ENCODE results near the gene LTA. TPM values are rescaled to one million over a fixed set of nuclear protein-coding genes. Genes with fewer than 3 reads are reported as not detected.

LTA gene
- total and polyA plus RNA-seq, 2 donors (not counting 3 experiments of a cell fraction or from before 2014, with no cell fraction given): 0.46 TPM; not detected in 1

GRCh38 chr6:31547727-31548543, 24.2 kb upstream of the LTA start:
- dilution Hi-C loops (cut with MboI; ENCODE audit: extremely low pct_ligation_motif_present, low sequenced_read_pairs): no loop called here
- Histone ChIP-seq H2AFZ (ENCODE audit: low read depth, low read length) (peak overlapping the region; percentile 34), H3K9me1 (replicated peaks; ENCODE audit: control insufficient read depth, extremely low read depth, insufficient read depth, low read length) (no peaks in the 10 kb centered on the region), H3K4me3 (replicated peaks in 1 of 3; ENCODE audit: insufficient read depth in 1 of 3, low read depth in 1 of 3, low read length in 3 of 3) (peak overlapping the region; percentile 22 to 55 (median 34)), H3K36me3 (ENCODE audit: control insufficient read depth in 2 of 2, extremely low read depth in 1 of 2, insufficient read depth in 2 of 2, low read length in 2 of 2) (no peaks in the 10 kb centered on the region), H3K4me1 (ENCODE audit: control insufficient read depth, extremely low read depth, insufficient read depth, low read length) (peaks cover 17% of the 10 kb centered on the region), H4K20me1 (replicated peaks; ENCODE audit: control insufficient read depth, extremely low read depth, insufficient read depth, low read length) (no peaks in the 10 kb centered on the region), H3K9me3 (replicated peaks; ENCODE audit: control insufficient read depth, insufficient read depth, low read length) (no peaks in the 10 kb centered on the region), H3K27me3 (ENCODE audit: control insufficient read depth in 2 of 2, insufficient read depth in 2 of 2, low read length in 2 of 2) (no peaks in the 10 kb centered on the region), H3K4me2 (ENCODE audit: insufficient read depth, low read length) (peak overlapping the region; percentile 87), H3K9ac (replicated peaks; ENCODE audit: extremely low read depth, insufficient read depth, low read length) (peak overlapping the region; percentile 96), H3K79me2 (ENCODE audit: control insufficient read depth, insufficient read depth, low read length) (peaks cover 7% of the 10 kb centered on the region), H3K27ac (ENCODE audit: insufficient read depth, low read depth, low read length) (peak overlapping the region; percentile 87)
- BruUV-seq (replicated peaks): TSS peak; percentile 64
- intact Hi-C loops (cut with micrococcal nuclease): loop anchor here (1.0 to 10.0 kb wide), 10 partner anchors 12 to 405 kb away; partner anchors contain the start of genes BAG6, CLIC1, HSPA1B and MICA
- FAIRE-seq (no peak), DNase-seq (ENCODE audit: low read depth, low spot score) (no peak)
- POLR2A ChIA-PET: interaction anchor here (0.6 to 1.2 kb wide), 6 partner anchors 18 to 126 kb away, joined by 3 to 6 read pairs (median 4); no protein-coding TSS in a partner anchor
- CTCF ChIA-PET: interaction anchor here (0.7 to 31.0 kb wide), 8 partner anchors 8 to 569 kb away, joined by 3 to 1517 read pairs (median 4); partner anchors contain the start of genes C6orf47, LST1, LTB and NCR3
- TF ChIP-seq CTCF (IDR thresholded peaks at IDR 0.05; ENCODE audit: extremely low read depth in 1 of 2, insufficient read depth in 1 of 2, low read depth in 1 of 2, low read length in 2 of 2) (no peak), JUN (IDR thresholded peaks at IDR 0.05; ENCODE audit: borderline replicate concordance, insufficient read depth, insufficient read length, low read depth) (no peak), MAX (IDR thresholded peaks at IDR 0.05; ENCODE audit: insufficient read depth, insufficient read length) (no peak), MYC (IDR thresholded peaks at IDR 0.05; ENCODE audit: low read depth, low read length) (no peak), GATA2 (IDR thresholded peaks at IDR 0.05; ENCODE audit: insufficient read depth, insufficient read length, low read depth, low read length) (peak; percentile 2)
